H1 (cell line): ENCODE data around the gene CDNF. TPM values are rescaled to one million over a fixed set of nuclear protein-coding genes. Genes with fewer than 3 reads are reported as not detected.
A peak's percentile ranks its signal among the peaks of the same experiment; 100 is the strongest.

ENCODE experiments used
- CTCF ChIA-PET: fragments of 300-600 bp; sonication (Branson Sonifier 250); formaldehyde crosslinking; loops from one replicate; lab custom pipeline; 2021; ENCODE audit not compliant: partially characterized antibody; lab: Charles Lee
- POLR2A ChIA-PET: fragments of 300-600 bp; sonication (Branson Sonifier 250); formaldehyde crosslinking; loops from one replicate; lab custom pipeline; 2021; ENCODE audit warnings: inconsistent platforms; ENCODE audit not compliant: partially characterized antibody; lab: Charles Lee
- DNase-seq, 2 experiments: peaks; one replicate each; pipeline versions ENCODE4 v3.0.0 to v3.0.0-alpha.2; 2010 to 2022; ENCODE audit warnings: low spot score in 2 of 2, low read depth in 1 of 2, mixed read lengths in 1 of 2
- FAIRE-seq: peaks from 2 replicates; lab custom pipeline; 2011; peaks lifted over from hg19 to GRCh38; lab: Jason Lieb, UNC
- H2AFZ ChIP-seq: 2 replicates; pipeline ENCODE4 v1.8.1; 2012; ENCODE audit warnings: low read length, inconsistent platforms
- H2AK5ac ChIP-seq: 2 replicates; pipeline ENCODE4 v1.6.1; 2013; ENCODE audit warnings: low read depth, low read length
- H2BK120ac ChIP-seq: replicated peaks from 2 replicates; pipeline ENCODE3; 2013; ENCODE audit warnings: low read depth, low read length, inconsistent platforms
- H2BK12ac ChIP-seq: 2 replicates; pipeline ENCODE4 v1.6.1; 2013; ENCODE audit warnings: low read depth, low read length
- H2BK15ac ChIP-seq: 2 replicates; pipeline ENCODE4 v1.6.1; 2013; ENCODE audit warnings: low read length
- H2BK20ac ChIP-seq: 2 replicates; pipeline ENCODE4 v1.6.1; 2013; ENCODE audit warnings: low read length
- H2BK5ac ChIP-seq: 2 replicates; pipeline ENCODE4 v1.6.1; 2013; ENCODE audit warnings: low read depth, low read length
- H3K14ac ChIP-seq: 2 replicates; pipeline ENCODE4 v1.6.1; 2013; ENCODE audit warnings: inconsistent platforms; ENCODE audit not compliant: insufficient read length
- H3K18ac ChIP-seq: 2 replicates; pipeline ENCODE4 v1.6.1; 2013; ENCODE audit warnings: low read length; ENCODE audit errors: extremely low read depth
- H3K23ac ChIP-seq: 2 replicates; pipeline ENCODE4 v1.6.1; 2013; ENCODE audit warnings: inconsistent platforms; ENCODE audit not compliant: insufficient read length
- H3K23me2 ChIP-seq: 2 replicates; pipeline ENCODE4 v1.6.1; 2013; ENCODE audit warnings: low read depth, low read length
- H3K27ac ChIP-seq: 2 replicates; pipeline ENCODE4 v1.6.1; 2011; ENCODE audit warnings: low read depth, low read length, inconsistent platforms
- H3K27me3 ChIP-seq, 4 experiments: replicated peaks in 1 of 4; 1 replicate in 1 of 4; 2 replicates in 3 of 4; pipeline versions ENCODE4 v1.6.1 to v1.8.1; 2011 to 2013; ENCODE audit warnings: low read length in 3 of 4, mild to moderate bottlenecking in 3 of 4, inconsistent platforms in 2 of 4, mixed read lengths in 2 of 4, moderate library complexity in 1 of 4; ENCODE audit not compliant: control insufficient read depth in 3 of 4, insufficient read depth in 3 of 4; ENCODE audit errors: extremely low read depth in 1 of 4
- H3K36me3 ChIP-seq, 4 experiments: 2 replicates each; pipeline versions ENCODE4 v1.6.1 to v1.8.1; 2011 to 2013; ENCODE audit warnings: mild to moderate bottlenecking in 4 of 4, low read length in 3 of 4, moderate library complexity in 2 of 4, control low read depth in 1 of 4, inconsistent platforms in 1 of 4; ENCODE audit not compliant: insufficient read depth in 4 of 4, control insufficient read depth in 2 of 4
- H3K4ac ChIP-seq: replicated peaks from 2 replicates; pipeline ENCODE3; 2013; ENCODE audit warnings: low read length, low read depth, mixed read lengths, inconsistent platforms; ENCODE audit not compliant: insufficient read length
- H3K4me1 ChIP-seq, 4 experiments: replicated peaks in 1 of 4; 1 replicate in 1 of 4; 2 replicates in 3 of 4; pipeline versions ENCODE4 v1.6.1 to v1.8.1; 2011 to 2013; ENCODE audit warnings: low read length in 3 of 4, inconsistent platforms in 2 of 4, mixed read lengths in 1 of 4; ENCODE audit not compliant: insufficient read depth in 4 of 4, control insufficient read depth in 3 of 4
- H3K4me2 ChIP-seq, 2 experiments: 2 replicates each; pipeline versions ENCODE4 v1.6.1 to v1.8.1; 2011 to 2013; ENCODE audit warnings: low read depth in 2 of 2, low read length in 2 of 2, control low read depth in 1 of 2, inconsistent platforms in 1 of 2, mild to moderate bottlenecking in 1 of 2; ENCODE audit not compliant: insufficient read depth in 1 of 2
- H3K4me3 ChIP-seq, 4 experiments: fragments of 200-600, 300-600 bp in 1 of 4; sonication (generic), shearing (Covaris generic), sonication (Bioruptor Twin) in 1 of 4; 2 replicates each; pipeline versions ENCODE4 v1.5.1 to v1.8.1; 2011 to 2016; ENCODE audit warnings: low read length in 4 of 4, low read depth in 3 of 4, control low read depth in 2 of 4, inconsistent platforms in 2 of 4, mild to moderate bottlenecking in 2 of 4, mixed read lengths in 1 of 4, moderate library complexity in 1 of 4; ENCODE audit not compliant: insufficient read depth in 2 of 4; ENCODE audit errors: extremely low read depth in 1 of 4
- H3K56ac ChIP-seq: replicated peaks from 2 replicates; pipeline ENCODE3; 2013; ENCODE audit warnings: low read depth, mild to moderate bottlenecking, mixed read lengths, low read length, inconsistent platforms; ENCODE audit not compliant: insufficient read length
- H3K79me1 ChIP-seq: 2 replicates; pipeline ENCODE4 v1.6.1; 2013; ENCODE audit warnings: low read depth, low read length, control low read depth
- H3K79me2 ChIP-seq, 2 experiments: 2 replicates each; pipeline versions ENCODE4 v1.6.1 to v1.8.1; 2012 to 2013; ENCODE audit warnings: low read length in 2 of 2, mild to moderate bottlenecking in 2 of 2, inconsistent platforms in 1 of 2; ENCODE audit not compliant: insufficient read depth in 2 of 2, control insufficient read depth in 1 of 2
- H3K9ac ChIP-seq, 4 experiments: replicated peaks in 1 of 4; 1 replicate in 1 of 4; 2 replicates in 3 of 4; pipeline versions ENCODE4 v1.6.1 to v1.8.1; 2011 to 2013; ENCODE audit warnings: low read depth in 3 of 4, low read length in 3 of 4, control low read depth in 2 of 4, mild to moderate bottlenecking in 2 of 4, moderate library complexity in 2 of 4, inconsistent platforms in 1 of 4; ENCODE audit errors: extremely low read depth in 1 of 4
- H3K9me3 ChIP-seq, 2 experiments: 2 replicates each; pipeline versions ENCODE4 v1.6.1 to v1.8.1; 2012 to 2013; ENCODE audit warnings: mild to moderate bottlenecking in 2 of 2, moderate library complexity in 2 of 2, control low read depth in 1 of 2, inconsistent platforms in 1 of 2, low read depth in 1 of 2, low read length in 1 of 2, mixed read lengths in 1 of 2; ENCODE audit not compliant: insufficient read depth in 2 of 2
- H4K20me1 ChIP-seq, 2 experiments: replicated peaks in 1 of 2; 2 replicates each; pipeline versions ENCODE3 to v1.8.1; 2011 to 2013; ENCODE audit warnings: inconsistent platforms in 2 of 2, low read length in 2 of 2, mild to moderate bottlenecking in 1 of 2; ENCODE audit not compliant: insufficient read depth in 2 of 2, control insufficient read depth in 1 of 2
- H4K5ac ChIP-seq: 2 replicates; pipeline ENCODE4 v1.6.1; 2013; ENCODE audit warnings: low read length, low read depth, mixed read lengths, inconsistent platforms; ENCODE audit not compliant: insufficient read length
- H4K8ac ChIP-seq: 2 replicates; pipeline ENCODE4 v1.8.0; 2013; ENCODE audit warnings: mild to moderate bottlenecking, moderate library complexity, low read length, inconsistent platforms; ENCODE audit not compliant: insufficient read depth; ENCODE audit errors: extremely low read depth
- H4K91ac ChIP-seq: replicated peaks from 2 replicates; pipeline ENCODE3; 2013; ENCODE audit warnings: low read length, mixed read lengths, inconsistent platforms; ENCODE audit not compliant: insufficient read length
- ASH2L ChIP-seq: fragments of 200-600, 300-600 bp; sonication (generic); IDR thresholded peaks from one replicate; pipeline ENCODE4 v1.7.1; 2017; ENCODE audit warnings: low read length
- CBX5 ChIP-seq: fragments of 300-800, 300-1000 bp; sonication (generic); IDR thresholded peaks from 2 replicates; pipeline ENCODE4 v1.7.1; 2016; ENCODE audit warnings: antibody characterized with exemption, low read length, low read depth
- CREB1 ChIP-seq: IDR thresholded peaks from 2 replicates; pipeline ENCODE4 v1.6.1; 2012; ENCODE audit warnings: inconsistent platforms
- JUND ChIP-seq: IDR thresholded peaks from 2 replicates; pipeline ENCODE4 v1.6.1; 2011; ENCODE audit warnings: mild to moderate bottlenecking, improper control_type of control experiment, low read length
- KDM5A ChIP-seq: fragments of 200-600 bp; IDR thresholded peaks from 2 replicates; pipeline ENCODE4 v1.7.1; 2012; ENCODE audit warnings: mild to moderate bottlenecking, low read length, inconsistent platforms, mixed read lengths
- PHF8 ChIP-seq: fragments of 200-600 bp; sonication (generic); conservative IDR thresholded peaks from 2 replicates; pipeline ENCODE4 v1.7.1; 2012; ENCODE audit warnings: low read depth, mild to moderate bottlenecking, inconsistent platforms, low read length, moderate library complexity
- POLR2A ChIP-seq, 2 experiments: IDR thresholded peaks; 1 replicate in 1 of 2; 2 replicates in 1 of 2; pipeline ENCODE4 v1.6.1; 2011; ENCODE audit warnings: low read depth in 2 of 2, low read length in 2 of 2, mild to moderate bottlenecking in 2 of 2; ENCODE audit errors: control extremely low read depth in 1 of 2
- POLR2AphosphoS5 ChIP-seq: IDR thresholded peaks from 2 replicates; pipeline ENCODE4 v1.6.1; 2011; ENCODE audit warnings: low read depth, low read length
- RBBP5 ChIP-seq: IDR thresholded peaks from 2 replicates; pipeline ENCODE4 v1.7.1; 2012; ENCODE audit warnings: low read depth, mild to moderate bottlenecking, inconsistent platforms, low read length, moderate library complexity, borderline replicate concordance
- SIN3A ChIP-seq, 2 experiments: IDR thresholded peaks in 1 of 2; conservative IDR thresholded peaks in 1 of 2; 2 replicates each; pipeline ENCODE4 v1.6.1; 2011 to 2012; ENCODE audit warnings: low read length in 2 of 2, improper control_type of control experiment in 1 of 2, low read depth in 1 of 2, mild to moderate bottlenecking in 1 of 2
- TEAD4 ChIP-seq: IDR thresholded peaks from 2 replicates; pipeline ENCODE4 v1.6.1; 2012; ENCODE audit warnings: low read depth, low read length, inconsistent platforms, mixed read lengths
- WGBS, 2 experiments: shearing (Covaris generic) in 1 of 2; methylation state at CpG; one replicate each; pipeline versions ENCODE4 v1.1.6 to v1.1.7; 2013 to 2015; ENCODE audit warnings: low lambda C conversion rate in 2 of 2, mixed read lengths in 2 of 2, inconsistent platforms in 1 of 2, low coverage in 1 of 2, missing lambda C conversion rate in 1 of 2; ENCODE audit not compliant: insufficient replicate concordance in 2 of 2, insufficient coverage in 1 of 2, insufficient read length in 1 of 2; ENCODE audit errors: extremely low coverage in 1 of 2, missing lambda C conversion rate in 1 of 2; 5-methylcytosine and 5-hydroxymethylcytosine counted together
- polyA plus RNA-seq, 7 experiments: library from polyadenylated mRNA; depleted of rRNA in 3 of 7; stranded (reverse) in 5 of 7; unstranded in 2 of 7; fragments of >200 nt in 5 of 7; fragments of 200-250 nt in 2 of 7; gene quantifications; 1 replicate in 5 of 7; 2 replicates in 1 of 7; 4 replicates in 1 of 7; pipeline versions ENCODE4 v1.2.1 to v1.2.3, GENCODE V29; 2011 to 2013; ENCODE audit warnings: missing spikeins in 2 of 7, mixed read lengths in 2 of 7
- total RNA-seq: library from RNA; stranded (reverse); fragmentation: NEBNext Ultra II Directional; extraction: Animal tissue kit (Norgen Biotek cat#: 25700); gene quantifications from 2 replicates; pipeline ENCODE4 v1.2.1, GENCODE V29; 2021

CDNF gene
- total and polyA plus RNA-seq, 2 of the 8 experiments (the other 6 are each of a cell fraction or from before 2014, with no cell fraction given): 0.32 to 0.67 TPM

DNA sequence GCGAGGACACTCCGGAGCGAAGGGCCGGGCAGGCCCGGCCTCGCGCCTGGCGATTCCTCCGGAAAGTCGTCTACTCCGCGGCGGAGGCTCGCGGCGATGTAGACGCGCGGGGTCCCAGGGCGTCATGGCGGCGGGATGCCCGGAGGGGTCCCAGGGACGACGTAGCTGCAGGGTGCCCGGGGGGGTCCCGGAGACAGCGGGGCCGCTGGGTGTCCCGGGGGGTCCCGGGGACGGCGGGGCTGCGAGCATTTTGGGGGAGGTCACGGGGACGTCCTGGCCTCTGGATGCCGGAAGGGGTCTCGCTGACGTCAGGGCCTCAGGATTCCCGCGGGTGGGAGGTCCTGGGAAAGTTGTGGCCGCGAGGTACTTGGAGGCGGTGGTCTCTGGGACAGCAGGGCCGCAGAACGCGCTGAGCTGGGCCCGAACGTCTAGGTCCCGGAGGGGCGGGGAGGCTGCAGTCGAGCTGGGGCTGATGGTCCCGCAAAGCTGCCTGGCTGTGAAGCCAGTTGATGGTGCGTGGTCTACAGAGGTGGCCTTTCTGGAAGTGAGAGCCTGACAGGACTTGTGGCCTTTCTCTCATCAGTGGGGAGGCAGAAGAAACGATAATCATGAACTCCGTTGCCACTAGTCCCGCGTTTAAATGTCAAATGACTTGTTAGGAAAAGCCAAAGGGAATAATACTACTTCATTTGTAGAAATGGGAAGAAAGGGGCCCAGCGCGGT is 906 bp upstream of the CDNF start:
- TF ChIP-seq TEAD4 (0 out of 2 replicates have a peak, but pooled peaks have one; percentile 34), RBBP5 (peak; percentile 92), CREB1 (peak; percentile 73), POLR2AphosphoS5 (0 out of 2 replicates have a peak, but pooled peaks have one; percentile 50), POLR2A (IDR thresholded peaks at IDR 0.05; ENCODE audit: control extremely low read depth in 1 of 2, low read depth in 2 of 2, low read length in 2 of 2) (no peak), ASH2L (peak; percentile 45), SIN3A (conservative IDR thresholded peaks at IDR 0.05 in 1 of 2, IDR thresholded peaks at IDR 0.05 in 1 of 2; ENCODE audit: low read depth in 1 of 2, low read length in 2 of 2) (peak; percentile 14 to 49; a peak in 1 of 4 replicates), KDM5A (0 out of 2 replicates have a peak, but pooled peaks have one; percentile 14), CBX5 (no peak), JUND (no peak), PHF8 (0 out of 2 replicates have a peak, but pooled peaks have one; percentile 30)
- Histone ChIP-seq H3K27ac (peak overlapping the region; percentile 91), H4K20me1 (peaks cover 3 to 8% of the 10 kb centered on the region in 2 experiments), H3K23ac (no peak overlapping the region), H3K36me3 (peaks cover 24 to 37% (median 28%) of the 10 kb centered on the region in 4 experiments), H2BK5ac (peak overlapping the region; percentile 95), H2BK20ac (no peak overlapping the region), H2BK12ac (no peak overlapping the region), H3K4me3 (peak overlapping the region; percentile 87 to 93 (median 91)), H2AFZ (peak overlapping the region; percentile 63; the same call in 1 of the 2 replicates), H3K79me1 (peaks cover 3% of the 10 kb centered on the region; the same call in 1 of the 2 replicates), H3K14ac (no peak overlapping the region), H2BK15ac (no peak overlapping the region), H4K91ac (peak overlapping the region; percentile 89), H3K79me2 (peaks cover 9 to 36% of the 10 kb centered on the region in 2 experiments), H4K8ac (peak overlapping the region; percentile 97; the same call in 1 of the 2 replicates), H3K4me2 (peak overlapping the region; percentile 79), H3K27me3 (no peaks in the 10 kb centered on the region), H3K9me3 (no peaks in the 10 kb centered on the region), H3K18ac (peak overlapping the region; percentile 93), H2AK5ac (0 out of 2 replicates have a peak overlapping the region, but pooled peaks have one; percentile 83), H3K4ac (no peak overlapping the region), H3K56ac (peak overlapping the region; percentile 91), H3K23me2 (peaks cover 2% of the 10 kb centered on the region), H3K4me1 (peaks cover 0 to 8% (median 3%) of the 10 kb centered on the region in 4 experiments; a peak in 3 of 7 replicates), H2BK120ac (no peak overlapping the region), H4K5ac (peak overlapping the region; percentile 96), H3K9ac (peak overlapping the region; percentile 90 to 98 (median 94))
- ChIA-PET POLR2A (interaction anchor here (0.5 to 3.7 kb wide), 18 partner anchors 9 to 319 kb away, joined by 3 to 32 read pairs (median 6); partner anchors contain the start of genes DCLRE1C and SUV39H2), CTCF (interaction anchor here (0.6 to 3.0 kb wide), 6 partner anchors 10 to 302 kb away, joined by 3 to 19 read pairs (median 4); partner anchors contain the start of gene MEIG1)
- DNase-seq (peak; percentile 13 to 74), FAIRE-seq (no peak)
- WGBS, 2 experiments: 2% methylated on average over 33 of the region's 60 CpGs; no CpG with 5 or more reads in 1 of the 2 experiments
